NCI-H2196 treated with DMSO at 0.1 percent for 48 hours (cell line): ENCODE data around the gene NOTCH2NLA.
"Not testable (repeated sequence)": the region's sequence is repeated elsewhere in the genome, so short reads cannot be mapped to it uniquely, and the experiment has no call there.

Experiments
- DNase-seq: peaks from one replicate; lab custom pipeline; 2025; ENCODE audit not compliant: unreplicated experiment; lab: John Stamatoyannopoulos, UW

Gene NOTCH2NLA

DNA sequence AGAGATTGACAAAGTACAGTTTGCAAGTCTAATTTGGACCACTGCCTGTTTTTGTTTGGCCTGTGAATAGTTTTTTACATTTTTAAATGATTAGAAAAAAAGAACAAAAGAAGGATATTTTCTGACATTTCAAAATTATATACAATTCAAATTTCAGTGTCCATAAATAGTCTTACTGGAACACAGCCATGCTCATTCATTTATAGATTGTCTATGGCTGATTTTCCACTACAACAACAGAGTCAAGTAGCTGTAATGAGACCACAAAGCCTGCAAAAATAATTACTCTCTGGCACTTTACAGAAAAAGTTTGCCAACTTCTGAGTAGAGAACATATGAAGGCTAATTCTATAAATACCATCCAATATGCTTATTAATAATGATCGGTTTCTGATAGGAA, 61.1 kb downstream of the NOTCH2NLA start:
- DNase-seq: not testable (repeated sequence)

DNA sequence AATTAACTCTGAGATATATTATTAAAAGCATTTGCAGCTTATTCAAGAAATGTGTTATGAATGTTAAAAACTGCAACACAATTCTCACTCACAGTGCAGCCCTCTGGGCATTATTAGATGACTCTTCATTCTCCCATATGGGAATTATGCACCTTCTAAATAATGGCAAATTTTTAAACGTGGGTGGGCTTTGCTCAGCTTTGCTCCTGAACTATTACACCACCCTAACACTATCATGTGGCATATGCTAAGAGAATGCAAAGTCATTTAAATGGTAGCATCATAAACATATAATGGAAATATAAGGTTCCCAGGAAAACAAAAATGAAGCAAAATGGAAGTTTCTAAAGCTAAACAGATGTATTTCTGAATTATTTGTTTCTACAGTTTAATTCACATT, 61.5 kb downstream of the NOTCH2NLA start:
- DNase-seq: not testable (repeated sequence)

DNA sequence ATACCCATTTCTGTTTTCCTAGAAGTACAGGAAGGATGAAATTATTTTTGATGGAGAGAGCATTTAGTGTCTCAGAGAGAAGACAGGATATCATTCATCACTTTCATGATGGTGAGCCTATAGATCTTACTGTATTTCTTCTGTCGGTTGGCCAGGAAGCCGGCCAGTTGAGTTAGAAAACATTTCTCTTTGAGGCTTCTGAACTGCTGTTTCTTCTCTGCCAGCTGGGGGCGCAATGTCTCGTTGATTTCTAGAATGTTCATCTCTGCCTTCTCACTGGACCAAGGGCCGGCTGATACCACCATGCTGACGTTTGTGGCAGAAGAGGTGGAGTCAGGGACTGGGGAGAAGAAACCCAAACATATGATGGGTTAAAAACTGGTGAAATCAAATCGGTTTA, 84.4 kb downstream of the NOTCH2NLA start, which contains the start of gene NBPF10:
TSS of gene NBPF10 (minus strand) at position 340 of the 400 bp plus-strand sequence. CDS start at position 305, 35 bp downstream.
- not testable (repeated sequence) for DNase-seq
